Mesenteric fat pad (tissue), 1 donor: Measurements from ENCODE around the gene MTRF1L. TPM values are rescaled to one million over a fixed set of nuclear protein-coding genes. Genes with fewer than 3 reads are reported as not detected.

ENCODE experiments used
- DNase-seq: peaks from one replicate; pipeline ENCODE4 v3.0.0-alpha.2; 2020; ENCODE audit warnings: low spot score
- long read RNA-seq: library from polyadenylated mRNA; unstranded; transcript quantifications from one replicate; pipeline ENCODE4 v2.0.0, GENCODE V29; 2020
- total RNA-seq: library from RNA; stranded (reverse); fragmentation: NEBNext Ultra II Directional; extraction: Animal tissue kit (Norgen Biotek cat#: 25700); gene quantifications from one replicate; pipeline ENCODE4 v1.2.1, GENCODE V29; 2021
- donor health status: DM: yes; HTN: yes; CAD: no.

The MTRF1L gene
- 28.6 TPM for total RNA-seq
- long read RNA-seq, transcript MTRF1L-203 (7 exons, 3,676 nt) = major isoform, 30 of 119 reads
- long read RNA-seq, transcript MTRF1L-202 (6 exons, 3,539 nt) = minor isoform, 23 of 119 reads
- long read RNA-seq, transcript MTRF1L-208 (7 exons, 3,651 nt) = minor isoform, 26 of 119 reads
- long read RNA-seq, transcript MTRF1L-211 (6 exons, 3,514 nt) = minor isoform, 7 of 119 reads
- long read RNA-seq, partial matches to known transcripts = 8 of 119 reads
- long read RNA-seq, other reads (novel, unspliced or antisense) = 20 of 119 reads

- DNase-seq = peak; percentile 97
Observed at GRCh38 chr6:153002613-153003365, at the start of gene MTRF1L. MTRF1L (minus strand) TSS chr6:153002709; CDS start chr6:153002685, 24 bp downstream.

DNA sequence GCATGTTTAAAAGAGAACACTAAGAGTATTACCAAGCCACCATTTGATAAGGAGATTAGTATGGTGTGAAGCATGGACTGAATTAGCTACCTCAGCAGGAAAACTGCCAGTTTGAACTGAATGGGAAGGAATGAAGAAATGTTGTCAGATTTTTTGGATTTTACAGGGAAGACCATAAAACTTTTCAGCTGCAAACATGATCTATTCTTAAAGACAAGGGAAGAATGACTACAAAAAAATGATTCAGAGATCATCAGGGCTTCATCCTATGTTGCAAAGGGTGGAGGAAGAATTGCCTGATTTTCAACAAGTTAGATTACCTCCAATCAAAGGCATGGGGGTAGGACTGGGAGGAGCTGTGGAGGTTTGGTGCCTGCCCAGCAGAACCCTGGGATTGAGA, 49.3 kb upstream of the MTRF1L start:
- DNase-seq = no peak

GRCh38 chr6:153048631-153049030, 46.1 kb upstream of the MTRF1L start:
- DNase-seq = no peak

GRCh38 chr6:153047386-153047785, 44.9 kb upstream of the MTRF1L start:
- DNase-seq = no peak

DNA sequence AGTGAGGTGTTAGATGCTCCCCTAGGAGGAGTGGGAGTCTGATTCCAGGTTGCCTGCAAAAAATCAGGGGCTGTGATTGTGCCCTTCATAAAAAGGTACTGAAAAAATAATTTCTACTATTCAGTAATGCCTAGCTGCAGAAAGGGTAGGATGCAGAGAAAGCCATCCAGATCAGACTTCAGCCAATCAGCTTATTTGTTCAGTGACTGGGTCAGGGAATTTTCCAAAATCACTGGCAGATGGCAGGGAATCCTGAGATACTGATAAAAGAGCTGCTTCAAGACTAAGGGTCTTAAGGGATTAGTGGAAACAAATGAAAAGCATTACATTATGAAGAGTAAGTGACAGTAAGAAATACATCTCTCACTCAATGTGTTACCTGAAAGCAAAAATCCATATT, 42.8 kb upstream of the MTRF1L start:
- no peak for DNase-seq

DNA sequence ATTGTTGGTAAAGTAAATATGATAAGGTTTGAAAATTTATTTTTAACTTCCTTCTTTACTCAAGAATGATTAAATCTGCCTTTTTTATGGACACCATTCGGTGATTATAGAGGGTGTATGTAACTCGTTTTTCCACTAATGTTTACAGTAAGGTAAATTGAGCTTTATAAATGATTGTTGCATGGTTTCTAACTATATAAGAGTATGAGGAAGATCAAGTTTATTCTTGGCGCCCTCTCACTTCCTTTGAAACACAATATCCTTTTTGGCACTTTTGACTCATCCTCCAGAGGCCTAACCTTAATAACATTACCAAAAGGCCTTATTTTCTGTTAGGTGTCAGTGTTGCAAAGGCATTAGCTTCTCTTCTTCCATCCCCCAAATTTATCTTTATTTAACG, 41.8 kb upstream of the MTRF1L start:
- no peak for DNase-seq

DNA sequence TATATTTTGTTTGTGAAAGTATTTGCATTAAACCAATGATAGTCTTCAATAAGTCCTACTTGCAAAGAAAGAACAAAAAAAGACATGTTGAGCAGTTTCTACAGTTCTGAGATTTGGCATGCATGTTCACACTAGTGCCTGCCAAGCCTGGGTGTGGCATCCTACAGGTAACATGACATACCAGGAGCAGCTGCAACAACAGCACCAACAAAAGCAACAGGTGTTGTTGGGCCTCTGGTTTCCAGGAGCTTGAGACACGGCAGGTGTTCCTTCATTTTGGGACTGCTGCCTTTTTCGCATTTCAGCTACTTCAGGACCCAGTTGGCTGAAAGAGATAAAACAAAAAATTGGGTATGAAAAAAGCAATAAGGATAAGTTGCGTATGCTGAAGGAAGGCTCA, 41.2 kb upstream of the MTRF1L start:
- DNase-seq = no peak

- no peak for DNase-seq
Observed at GRCh38 chr6:153038378-153039057, 36.0 kb upstream of the MTRF1L start.

GRCh38 chr6:153034139-153034538, 31.6 kb upstream of the MTRF1L start:
- no peak for DNase-seq

DNA sequence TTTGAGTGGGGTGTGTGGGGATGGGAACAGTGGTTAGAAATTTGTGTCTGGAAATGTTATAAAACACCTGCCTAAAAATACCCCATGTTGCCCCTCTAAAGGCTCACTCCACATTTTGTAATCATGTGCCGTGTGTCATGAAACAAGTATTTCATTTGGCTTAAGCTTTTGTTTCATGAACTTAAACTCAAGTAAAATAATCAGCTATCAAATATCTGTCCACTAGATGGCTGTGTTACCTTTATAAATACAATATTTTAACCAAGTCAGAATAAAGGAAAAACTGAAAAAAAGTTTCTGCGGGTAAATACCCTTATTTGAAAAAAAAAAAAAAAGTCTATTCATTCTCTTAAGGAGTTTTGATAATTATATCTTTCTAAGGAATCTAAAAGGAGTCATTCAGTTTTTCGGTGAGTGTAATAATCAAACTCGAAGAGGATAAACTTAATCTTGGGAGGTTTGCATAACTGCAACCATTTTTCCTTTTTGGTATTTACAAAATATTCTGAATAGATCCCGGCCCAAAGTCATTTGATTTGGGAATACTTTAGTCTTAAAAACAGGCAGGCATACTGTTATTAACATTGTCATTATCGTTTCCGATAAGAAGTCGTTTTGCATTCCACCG, 29.9 kb upstream of the MTRF1L start:
- no peak for DNase-seq

DNA sequence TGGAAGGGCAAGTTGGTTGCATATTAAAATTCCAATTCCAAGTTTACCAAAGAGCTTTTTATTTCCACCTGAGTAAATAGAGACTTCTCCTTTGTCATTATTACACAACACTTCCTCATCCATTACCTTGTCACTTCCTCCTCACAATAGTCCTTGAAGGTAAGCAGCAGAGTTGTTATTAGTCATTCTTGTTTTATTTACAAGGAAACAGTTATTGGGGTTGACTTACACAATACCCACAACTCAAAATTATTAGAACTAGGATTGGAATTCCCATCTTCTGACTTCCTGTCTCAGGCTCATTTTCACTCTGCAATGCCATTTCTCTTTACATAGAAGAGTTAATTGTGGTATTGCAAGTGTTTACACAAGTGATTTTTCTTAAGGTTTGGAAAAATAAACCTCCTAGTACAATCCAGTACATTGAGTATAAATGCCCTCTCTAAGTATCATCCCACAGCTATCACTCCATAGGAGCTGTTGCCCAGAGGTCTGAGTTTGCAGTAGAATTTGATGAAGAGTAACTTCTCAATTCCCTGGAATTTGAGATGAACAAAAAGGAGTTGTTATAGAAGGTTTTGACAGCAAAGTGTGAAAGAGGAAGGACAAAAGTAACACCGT, 28.9 kb upstream of the MTRF1L start:
- no peak for DNase-seq

DNA sequence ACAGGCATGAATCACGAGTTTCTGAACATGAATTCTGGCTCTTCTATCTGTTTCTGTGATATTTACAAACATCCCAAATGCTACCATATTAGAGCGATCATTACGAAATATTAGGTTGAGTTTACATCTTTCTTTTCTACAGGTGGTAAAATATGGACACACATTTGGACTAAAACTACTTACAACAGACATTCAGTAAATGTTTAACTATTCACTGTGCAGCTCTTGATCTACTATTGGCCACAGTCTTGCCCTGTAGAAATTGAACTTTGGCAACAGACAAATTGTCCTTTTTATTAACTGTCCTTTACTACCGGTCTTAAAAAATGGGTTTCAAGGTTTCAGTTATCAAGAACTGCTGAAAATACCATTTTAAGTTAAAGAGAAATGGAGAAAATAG, 26.5 kb upstream of the MTRF1L start:
- no peak for DNase-seq

DNA sequence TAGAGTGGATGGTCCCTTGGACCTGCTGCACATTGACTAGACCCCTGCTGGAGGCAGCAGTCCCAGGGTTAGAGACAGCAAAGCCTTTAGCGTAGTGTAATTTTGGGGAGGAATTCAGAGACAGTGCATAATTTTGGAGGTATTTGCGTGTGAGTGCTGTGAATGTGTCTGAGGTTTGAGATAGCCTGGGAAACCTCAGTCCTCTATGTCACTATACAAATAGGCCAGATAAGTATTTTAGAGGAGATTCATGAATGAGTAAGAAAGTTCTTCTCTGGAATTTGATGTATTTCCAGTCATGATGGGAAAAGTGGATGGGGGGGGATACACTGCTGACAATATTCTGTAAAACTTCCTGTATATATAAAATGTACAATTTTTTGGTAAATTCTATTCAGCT, 25.8 kb upstream of the MTRF1L start:
- no peak for DNase-seq

DNA sequence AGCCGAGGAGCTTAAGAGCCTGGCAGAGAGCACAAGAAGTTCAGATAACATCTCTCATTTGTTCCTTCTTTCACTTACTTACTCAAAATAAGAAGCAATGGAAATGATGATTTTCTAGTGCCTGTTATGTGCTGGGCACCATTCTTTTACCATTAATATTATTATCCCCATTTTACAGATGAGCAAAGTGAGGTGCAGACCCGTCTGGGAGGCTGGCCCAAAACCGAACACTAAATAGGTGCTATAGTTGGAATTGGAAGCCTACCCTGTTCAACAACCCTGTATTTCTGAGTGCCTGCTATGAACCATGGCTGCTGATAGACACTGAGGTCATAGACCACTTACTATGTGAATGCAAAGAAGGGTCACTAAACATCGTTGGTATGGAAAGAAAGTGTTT, 25.0 kb upstream of the MTRF1L start:
- DNase-seq = no peak

- no peak for DNase-seq
Observed at GRCh38 chr6:153024709-153025017, 22.2 kb upstream of the MTRF1L start.

- no peak for DNase-seq
Observed at GRCh38 chr6:153023977-153024708, 21.6 kb upstream of the MTRF1L start.

- DNase-seq = no peak
Observed at GRCh38 chr6:153018355-153018754, 15.8 kb upstream of the MTRF1L start.

DNA sequence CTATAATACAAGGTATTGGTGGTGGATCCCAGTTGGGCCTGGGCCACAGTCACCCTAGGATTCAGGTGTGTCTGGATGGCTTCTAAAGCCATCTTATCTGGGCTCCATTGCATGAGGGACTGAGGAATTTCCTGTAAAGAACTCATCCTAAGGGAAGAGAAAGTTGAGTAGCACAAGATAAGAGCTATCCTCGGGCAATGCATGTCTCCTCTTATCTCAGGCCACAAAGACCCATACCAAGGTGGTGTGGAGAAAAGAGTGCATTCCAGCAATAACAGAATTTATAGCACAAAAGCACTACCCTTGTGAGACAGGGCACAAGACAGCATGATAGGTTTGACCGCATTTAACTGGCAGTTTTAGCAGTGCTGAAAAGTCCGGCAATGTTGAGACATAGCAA, 14.3 kb upstream of the MTRF1L start:
- no peak for DNase-seq

GRCh38 chr6:153015094-153015640, 12.7 kb upstream of the MTRF1L start:
- no peak for DNase-seq

GRCh38 chr6:153013438-153013837, 10.9 kb upstream of the MTRF1L start:
- no peak for DNase-seq

DNA sequence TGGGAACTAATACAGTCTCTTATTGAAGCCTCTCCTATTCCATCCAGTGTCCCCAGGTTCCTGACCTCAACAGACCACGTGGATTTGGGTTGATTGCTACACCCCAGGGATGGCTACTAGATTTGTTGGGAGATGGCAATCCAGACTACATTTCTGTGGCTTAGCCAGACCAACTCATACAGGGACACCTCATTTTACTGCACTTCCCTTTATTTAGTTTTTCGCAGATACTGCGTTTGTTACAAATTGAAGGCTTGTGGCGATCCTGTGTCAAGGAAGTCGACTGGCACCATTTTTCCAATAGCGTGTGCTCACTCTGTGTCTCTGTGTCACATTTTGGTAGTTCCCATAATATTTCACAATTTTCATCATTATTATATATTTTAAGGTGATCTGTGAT, 10.3 kb upstream of the MTRF1L start:
- DNase-seq = no peak
